ENCODE measurements around the gene RASSF5. TPM values are rescaled to one million over a fixed set of nuclear protein-coding genes. Genes with fewer than 3 reads are reported as not detected.

RASSF5 gene
- total RNA-seq, 1 experiment from 2014 or later = 27.2 TPM

DNA sequence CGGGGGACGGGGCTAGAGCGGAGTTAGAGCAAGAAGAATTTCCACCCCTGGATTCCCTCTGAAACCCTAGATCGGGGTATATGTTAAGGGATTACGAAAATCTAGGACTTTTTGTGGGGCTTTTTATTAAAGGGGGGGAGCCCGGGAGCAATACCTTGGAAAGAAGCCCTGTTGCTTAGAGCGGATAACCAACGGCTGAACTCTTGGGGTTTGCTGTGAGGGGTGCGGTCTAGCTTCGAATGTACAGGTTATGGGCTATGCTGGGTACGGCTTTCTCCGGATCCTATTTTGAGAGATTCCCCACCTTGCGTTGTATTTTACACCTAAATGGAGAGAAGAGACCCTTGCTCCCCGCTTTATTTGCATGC, 128.6 kb downstream of the RASSF5 start:
- Histone ChIP-seq H3K36me3 (ENCODE audit: insufficient read depth, low read length) (no peaks in the 10 kb centered on the region), H3K9me2 (replicated peaks; ENCODE audit: insufficient read depth, low read length) (no peaks in the 10 kb centered on the region), H3K79me2 (ENCODE audit: low read length) (no peaks in the 10 kb centered on the region), H3K4me2 (ENCODE audit: low read depth, low read length, poor library complexity, severe bottlenecking) (peak overlapping the region; percentile 80), H3K27me3 (ENCODE audit: low read length) (no peaks in the 10 kb centered on the region), H4K20me1 (ENCODE audit: insufficient read depth, low read depth, low read length) (no peaks in the 10 kb centered on the region), H2AFZ (ENCODE audit: low read length) (peak overlapping the region; percentile 95), H3K27ac (ENCODE audit: low read length) (no peak overlapping the region), H3K9me3 (ENCODE audit: low read length) (no peaks in the 10 kb centered on the region), H3K4me1 (ENCODE audit: low read length) (peaks cover 29% of the 10 kb centered on the region), H3K4me3 (ENCODE audit: low read length) (peak overlapping the region; percentile 75), H3K9ac (ENCODE audit: low read length) (peak overlapping the region; percentile 75)
- DNase-seq = no peak

DNA sequence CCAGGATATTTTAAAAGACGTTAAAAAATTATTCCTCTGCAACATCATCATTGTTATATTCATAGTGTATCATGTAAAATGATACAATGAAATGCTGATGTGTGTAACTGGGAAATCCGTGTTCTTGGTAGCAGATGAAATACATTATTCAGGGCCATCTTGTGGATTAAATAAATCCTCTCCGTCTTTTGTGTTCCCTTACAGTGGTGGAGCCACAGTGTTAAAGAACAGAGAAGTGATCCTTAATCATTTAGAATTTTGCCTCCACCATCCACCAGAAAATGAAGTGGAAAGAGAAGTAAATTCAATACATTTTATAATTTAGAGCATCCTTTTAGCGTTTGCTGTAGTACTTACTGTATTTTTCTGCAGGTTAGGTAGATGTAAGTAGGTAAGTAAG, 129.3 kb downstream of the RASSF5 start:
- H2AFZ ChIP-seq (ENCODE audit: low read length) = no peak overlapping the region

DNA sequence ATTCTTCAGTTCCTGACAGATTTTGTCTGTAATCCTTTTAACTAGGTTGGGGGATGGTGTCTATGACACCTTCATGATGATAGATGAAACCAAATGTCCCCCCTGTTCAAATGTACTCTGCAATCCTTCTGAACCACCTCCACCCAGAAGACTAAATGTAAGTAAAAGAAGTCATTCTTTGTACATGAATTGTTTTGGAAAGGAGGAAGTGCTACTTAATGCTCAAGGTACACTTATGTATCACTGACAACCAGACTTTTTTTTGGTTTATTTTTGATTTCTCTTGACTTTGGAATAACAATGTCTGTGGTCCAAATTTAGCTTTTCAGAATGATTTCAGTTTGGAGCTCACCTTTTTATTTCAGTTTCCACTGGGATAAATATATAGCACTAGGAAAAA, 130.3 kb downstream of the RASSF5 start:
- DNase-seq = no peak
- Histone ChIP-seq H3K4me2 (ENCODE audit: low read depth, low read length, poor library complexity, severe bottlenecking) (no peak overlapping the region), H2AFZ (ENCODE audit: low read length) (no peak overlapping the region)

More for the DNA sequence above, 129.3 kb downstream of the RASSF5 start:
- no peaks in the 10 kb centered on the region for H3K9me3 ChIP-seq (ENCODE audit: low read length)
- H3K9me2 ChIP-seq (replicated peaks; ENCODE audit: insufficient read depth, low read length) = no peaks in the 10 kb centered on the region
- no peak overlapping the region for H3K4me3 ChIP-seq (ENCODE audit: low read length)
- no peaks in the 10 kb centered on the region for H3K36me3 ChIP-seq (ENCODE audit: insufficient read depth, low read length)
- peaks cover 29% of the 10 kb centered on the region for H3K4me1 ChIP-seq (ENCODE audit: low read length)
- H3K27ac ChIP-seq (ENCODE audit: low read length) = no peak overlapping the region
- no peaks in the 10 kb centered on the region for H4K20me1 ChIP-seq (ENCODE audit: insufficient read depth, low read depth, low read length)
- no peak overlapping the region for H3K9ac ChIP-seq (ENCODE audit: low read length)
- H3K79me2 ChIP-seq (ENCODE audit: low read length) = no peaks in the 10 kb centered on the region
- H3K4me2 ChIP-seq (ENCODE audit: low read depth, low read length, poor library complexity, severe bottlenecking) = no peak overlapping the region
- DNase-seq = no peak
- H3K27me3 ChIP-seq (ENCODE audit: low read length) = no peaks in the 10 kb centered on the region

More for the DNA sequence above, 130.3 kb downstream of the RASSF5 start:
- H3K27ac ChIP-seq (ENCODE audit: low read length) = no peak overlapping the region
- H3K27me3 ChIP-seq (ENCODE audit: low read length) = no peaks in the 10 kb centered on the region
- no peaks in the 10 kb centered on the region for H3K79me2 ChIP-seq (ENCODE audit: low read length)
- no peak overlapping the region for H3K9ac ChIP-seq (ENCODE audit: low read length)
- H3K4me1 ChIP-seq (ENCODE audit: low read length) = peaks cover 29% of the 10 kb centered on the region
- no peaks in the 10 kb centered on the region for H3K9me3 ChIP-seq (ENCODE audit: low read length)
- H3K4me3 ChIP-seq (ENCODE audit: low read length) = no peak overlapping the region
- H4K20me1 ChIP-seq (ENCODE audit: insufficient read depth, low read depth, low read length) = no peaks in the 10 kb centered on the region
- no peaks in the 10 kb centered on the region for H3K36me3 ChIP-seq (ENCODE audit: insufficient read depth, low read length)
- no peaks in the 10 kb centered on the region for H3K9me2 ChIP-seq (replicated peaks; ENCODE audit: insufficient read depth, low read length)

Small RNA genes lying within 50 kb of the gene (small RNA-seq; reads per million reads assigned to genes)
- gene MIR6769B = not detected

Other genes with a start within 250 kb of the RASSF5 start
- gene IKBKE, start 37.1 kb upstream of the RASSF5 start, total RNA-seq (2014; rRNA removed; shearing (Covaris generic); ENCODE audit: low replicate concordance) = 36.0 and 45.4 TPM in 2 replicates
- gene EIF2D, start 104.9 kb downstream of the RASSF5 start, total RNA-seq (2014; rRNA removed; shearing (Covaris generic); ENCODE audit: low replicate concordance) = 51.8 and 106 TPM in 2 replicates
- 0.93 and 2.4 TPM in 2 replicates for gene DYRK3, start 128.0 kb downstream of the RASSF5 start, total RNA-seq (2014; rRNA removed; shearing (Covaris generic); ENCODE audit: low replicate concordance)
- 19.8 and 25.1 TPM in 2 replicates for gene MAPKAPK2, start 177.4 kb downstream of the RASSF5 start, total RNA-seq (2014; rRNA removed; shearing (Covaris generic); ENCODE audit: low replicate concordance)